H1 (cell line): Measurements from ENCODE around the gene FAM221B.

ENCODE experiments used
- CREB1 ChIP-seq: IDR thresholded peaks from 2 replicates; pipeline ENCODE4 v1.6.1; 2012; ENCODE audit warnings: inconsistent platforms
- EP300 ChIP-seq, 2 experiments: IDR thresholded peaks; 1 replicate in 1 of 2; 2 replicates in 1 of 2; pipeline ENCODE4 v1.6.1; 2011 to 2012; ENCODE audit warnings: low read depth in 2 of 2, low read length in 2 of 2, mild to moderate bottlenecking in 2 of 2, borderline replicate concordance in 1 of 2, inconsistent platforms in 1 of 2, moderate library complexity in 1 of 2
- FOSL1 ChIP-seq: IDR thresholded peaks from 2 replicates; pipeline ENCODE4 v1.6.1; 2011; ENCODE audit warnings: mild to moderate bottlenecking, low read depth, low read length, moderate library complexity; ENCODE audit not compliant: insufficient read depth
- JUN ChIP-seq: IDR thresholded peaks from 2 replicates; pipeline ENCODE4 v1.6.1; 2011; ENCODE audit warnings: low read depth, mild to moderate bottlenecking, improper control_type of control experiment, low read length
- JUND ChIP-seq: IDR thresholded peaks from 2 replicates; pipeline ENCODE4 v1.6.1; 2011; ENCODE audit warnings: mild to moderate bottlenecking, improper control_type of control experiment, low read length
- PHF8 ChIP-seq: fragments of 200-600 bp; sonication (generic); conservative IDR thresholded peaks from 2 replicates; pipeline ENCODE4 v1.7.1; 2012; ENCODE audit warnings: low read depth, mild to moderate bottlenecking, inconsistent platforms, low read length, moderate library complexity
- YY1 ChIP-seq: IDR thresholded peaks from 2 replicates; pipeline ENCODE4 v1.6.1; 2011; ENCODE audit warnings: low read depth, mild to moderate bottlenecking, low read length
- TF ChIP-seq, protein P1 (sequence below), 3 experiments: IDR thresholded peaks; 1 replicate in 2 of 3; 2 replicates in 1 of 3; pipeline versions ENCODE4 v1.5.1 to v1.6.1; 2011; ENCODE audit warnings: low read length in 3 of 3, mild to moderate bottlenecking in 3 of 3, inconsistent platforms in 2 of 3, low read depth in 1 of 3, moderate library complexity in 1 of 3; ENCODE audit not compliant: insufficient read depth in 1 of 3; ENCODE audit errors: control extremely low read depth in 1 of 3

DNA sequence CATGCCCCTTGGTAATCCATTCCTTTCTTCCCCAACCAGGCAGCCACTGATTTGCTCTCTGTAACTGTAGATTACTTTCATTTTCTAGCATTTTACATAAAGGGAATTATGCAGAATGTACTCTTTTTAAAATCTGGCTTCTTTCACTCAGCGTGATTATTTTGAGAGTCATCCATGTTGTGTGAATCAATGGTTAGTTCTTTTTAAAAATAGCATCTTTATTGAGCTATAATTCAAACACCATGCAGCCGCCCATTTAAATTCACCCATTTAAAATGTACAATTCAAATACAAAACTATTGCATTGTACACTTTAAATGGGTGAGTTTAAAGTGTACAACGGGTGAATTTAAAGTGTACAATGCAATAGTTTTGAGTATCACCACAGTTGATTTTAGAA is 44.0 kb upstream of the FAM221B start:
- TF ChIP-seq FOSL1: no peak
- no peak for TF ChIP-seq CREB1
- TF ChIP-seq, protein P1, sequence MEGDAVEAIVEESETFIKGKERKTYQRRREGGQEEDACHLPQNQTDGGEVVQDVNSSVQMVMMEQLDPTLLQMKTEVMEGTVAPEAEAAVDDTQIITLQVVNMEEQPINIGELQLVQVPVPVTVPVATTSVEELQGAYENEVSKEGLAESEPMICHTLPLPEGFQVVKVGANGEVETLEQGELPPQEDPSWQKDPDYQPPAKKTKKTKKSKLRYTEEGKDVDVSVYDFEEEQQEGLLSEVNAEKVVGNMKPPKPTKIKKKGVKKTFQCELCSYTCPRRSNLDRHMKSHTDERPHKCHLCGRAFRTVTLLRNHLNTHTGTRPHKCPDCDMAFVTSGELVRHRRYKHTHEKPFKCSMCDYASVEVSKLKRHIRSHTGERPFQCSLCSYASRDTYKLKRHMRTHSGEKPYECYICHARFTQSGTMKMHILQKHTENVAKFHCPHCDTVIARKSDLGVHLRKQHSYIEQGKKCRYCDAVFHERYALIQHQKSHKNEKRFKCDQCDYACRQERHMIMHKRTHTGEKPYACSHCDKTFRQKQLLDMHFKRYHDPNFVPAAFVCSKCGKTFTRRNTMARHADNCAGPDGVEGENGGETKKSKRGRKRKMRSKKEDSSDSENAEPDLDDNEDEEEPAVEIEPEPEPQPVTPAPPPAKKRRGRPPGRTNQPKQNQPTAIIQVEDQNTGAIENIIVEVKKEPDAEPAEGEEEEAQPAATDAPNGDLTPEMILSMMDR (IDR thresholded peaks at IDR 0.05; ENCODE audit: control extremely low read depth in 1 of 3, insufficient read depth in 1 of 3, low read depth in 1 of 3, low read length in 3 of 3): no peak
- TF ChIP-seq JUN: no peak
- no peak for TF ChIP-seq YY1
- no peak for TF ChIP-seq PHF8
- TF ChIP-seq JUND: no peak
- no peak for TF ChIP-seq EP300 (IDR thresholded peaks at IDR 0.05; ENCODE audit: borderline replicate concordance in 1 of 2, low read depth in 2 of 2, low read length in 2 of 2)
